SU-DHL-6 (cell line): Measurements from ENCODE around the gene POU5F1.

Experiments
- H2AFZ ChIP-seq: fragments of 200-600 bp; sonication (generic); 2 replicates; pipeline ENCODE4 v1.6.1; 2014; ENCODE audit warnings: low read depth, mild to moderate bottlenecking, moderate library complexity, mixed read lengths, antibody characterized with exemption, low read length; ENCODE audit not compliant: severe bottlenecking
- H3F3A ChIP-seq: fragments of 200-600 bp; shearing (Covaris generic); 2 replicates; pipeline ENCODE4 v1.6.0; 2016; ENCODE audit warnings: antibody characterized with exemption, mild to moderate bottlenecking; ENCODE audit not compliant: insufficient read depth
- H3K27ac ChIP-seq: fragments of 200-600 bp; sonication (generic); 2 replicates; pipeline ENCODE4 v1.5.1; 2016; ENCODE audit warnings: low read depth, mild to moderate bottlenecking, low read length, moderate library complexity, mixed read lengths
- H3K27me3 ChIP-seq: fragments of 200-600 bp; sonication (generic), shearing (Covaris generic); 2 replicates; pipeline ENCODE4 v1.6.0; 2014; ENCODE audit warnings: mild to moderate bottlenecking, low read length
- H3K36me3 ChIP-seq: fragments of 200-600 bp; sonication (generic); 2 replicates; pipeline ENCODE4 v1.6.1; 2014; ENCODE audit warnings: mild to moderate bottlenecking, low read length, mixed read lengths
- H3K4me2 ChIP-seq: fragments of 300-600, 200-600 bp; shearing (Covaris generic), sonication (generic); 2 replicates; pipeline ENCODE4 v1.6.0; 2014; ENCODE audit warnings: low read length, low read depth, mild to moderate bottlenecking; ENCODE audit not compliant: poor library complexity, severe bottlenecking
- H3K4me3 ChIP-seq: fragments of 200-600 bp; sonication (generic); 2 replicates; pipeline ENCODE4 v1.5.1; 2014; ENCODE audit warnings: antibody characterized with exemption, low read length, mild to moderate bottlenecking, mixed read lengths; ENCODE audit not compliant: insufficient read depth, poor library complexity, severe bottlenecking
- H3K79me2 ChIP-seq: fragments of 200-600 bp; sonication (generic); 2 replicates; pipeline ENCODE4 v1.6.1; 2014; ENCODE audit warnings: mild to moderate bottlenecking, low read length, moderate library complexity; ENCODE audit not compliant: insufficient read depth
- H3K9ac ChIP-seq: fragments of 200-600 bp; sonication (generic); 2 replicates; pipeline ENCODE4 v1.7.0; 2014; ENCODE audit warnings: mild to moderate bottlenecking, low read length
- H3K9me2 ChIP-seq: fragments of 200-600 bp; sonication (generic); replicated peaks from 2 replicates; pipeline ENCODE4 v1.6.1; 2014; ENCODE audit warnings: low read length; ENCODE audit not compliant: insufficient read depth
- H3K9me3 ChIP-seq: fragments of 200-600 bp; sonication (generic); 2 replicates; pipeline ENCODE4 v1.6.1; 2014; ENCODE audit warnings: low read length, mixed read lengths; ENCODE audit not compliant: insufficient read depth
- H4K20me1 ChIP-seq: fragments of 200-600 bp; sonication (generic); 2 replicates; pipeline ENCODE4 v1.6.1; 2014; ENCODE audit warnings: low read depth, mild to moderate bottlenecking, antibody characterized with exemption, low read length, moderate library complexity, mixed read lengths
- CTCF ChIP-seq: fragments of 200-600 bp; sonication (generic); IDR thresholded peaks from one replicate; pipeline ENCODE4 v1.5.1; 2017; ENCODE audit warnings: antibody characterized with exemption, mild to moderate bottlenecking, low read length, moderate library complexity; ENCODE audit not compliant: insufficient read depth, poor library complexity, severe bottlenecking
- EZH2phosphoT487 ChIP-seq: fragments of 200-600 bp; sonication (generic), shearing (Covaris generic); conservative IDR thresholded peaks from 2 replicates; pipeline ENCODE4 v1.6.1; 2018; ENCODE audit warnings: mild to moderate bottlenecking, antibody characterized with exemption, low read length, moderate library complexity, mixed read lengths

Gene POU5F1

DNA sequence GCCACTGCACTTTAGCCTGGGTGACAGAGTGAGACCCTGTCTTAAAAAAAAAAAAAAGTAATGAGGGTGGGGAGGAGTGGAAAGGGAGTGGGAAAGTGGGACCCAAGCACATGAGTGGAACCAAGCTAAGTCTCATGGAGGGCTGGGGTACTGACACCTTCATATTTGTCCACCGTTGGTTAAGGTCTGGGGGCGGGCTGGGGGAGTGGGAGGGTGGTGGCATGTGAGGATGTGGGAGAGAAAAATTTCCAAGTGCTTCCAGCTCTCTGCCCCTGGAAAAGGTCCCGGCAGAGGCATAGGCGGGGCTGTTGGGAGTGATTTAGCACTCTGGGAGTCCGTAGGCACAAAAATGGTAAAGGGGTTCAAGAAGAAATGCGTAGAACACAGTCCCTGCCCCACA lies 37.7 kb downstream of the POU5F1 start:
- Histone ChIP-seq H2AFZ (no peak overlapping the region), H3K4me3 (no peak overlapping the region), H3K79me2 (no peaks in the 10 kb centered on the region), H3K36me3 (no peaks in the 10 kb centered on the region), H3K9ac (no peak overlapping the region), H3K9me3 (no peaks in the 10 kb centered on the region), H3F3A (no peaks in the 10 kb centered on the region), H3K9me2 (no peaks in the 10 kb centered on the region), H3K27me3 (no peaks in the 10 kb centered on the region), H3K4me2 (no peak overlapping the region), H4K20me1 (no peaks in the 10 kb centered on the region), H3K27ac (no peak overlapping the region)
- no peak for TF ChIP-seq CTCF
- no peak for TF ChIP-seq EZH2phosphoT487

- Histone ChIP-seq H3K9me2 (no peaks in the 10 kb centered on the region), H4K20me1 (no peaks in the 10 kb centered on the region), H3K27me3 (no peaks in the 10 kb centered on the region), H3K9me3 (no peaks in the 10 kb centered on the region), H3K27ac (no peak overlapping the region), H3K4me2 (no peak overlapping the region), H3K36me3 (no peaks in the 10 kb centered on the region), H3F3A (no peaks in the 10 kb centered on the region), H3K79me2 (no peaks in the 10 kb centered on the region), H3K9ac (no peak overlapping the region), H2AFZ (no peak overlapping the region), H3K4me3 (no peak overlapping the region)
- TF ChIP-seq EZH2phosphoT487 (no peak), CTCF (no peak)
Observed at GRCh38 chr6:31131595-31131994, 38.9 kb downstream of the POU5F1 start.

GRCh38 chr6:31130751-31131150 lies 39.7 kb downstream of the POU5F1 start:
- no peak for TF ChIP-seq CTCF
- TF ChIP-seq EZH2phosphoT487: no peak
- Histone ChIP-seq H3K27ac (no peak overlapping the region), H3F3A (no peaks in the 10 kb centered on the region), H3K27me3 (no peaks in the 10 kb centered on the region), H3K4me3 (no peak overlapping the region), H3K4me2 (no peak overlapping the region), H3K36me3 (no peaks in the 10 kb centered on the region), H3K9ac (no peak overlapping the region), H3K9me3 (no peaks in the 10 kb centered on the region), H2AFZ (no peak overlapping the region), H3K79me2 (no peaks in the 10 kb centered on the region), H3K9me2 (no peaks in the 10 kb centered on the region), H4K20me1 (no peaks in the 10 kb centered on the region)

DNA sequence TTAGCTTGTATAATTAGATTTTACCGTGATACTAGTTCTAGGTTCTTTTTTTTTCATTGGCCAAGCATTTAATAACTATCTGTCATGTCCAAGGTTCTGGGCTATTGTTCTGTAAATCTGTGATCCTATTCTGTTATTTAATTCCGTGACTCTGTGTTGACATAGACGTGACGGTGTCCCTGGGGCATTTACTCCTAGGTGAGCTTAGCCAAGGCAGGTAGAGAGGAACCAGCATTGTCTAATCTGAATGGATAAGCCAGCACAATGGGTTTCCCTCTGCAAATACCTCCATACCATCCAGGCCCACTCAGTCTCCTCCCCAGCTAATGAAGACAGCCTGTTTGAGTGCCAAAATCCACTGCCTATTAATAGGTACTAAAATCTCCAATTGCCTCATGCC lies 41.4 kb downstream of the POU5F1 start:
- Histone ChIP-seq H3K79me2 (no peaks in the 10 kb centered on the region), H3K4me3 (no peak overlapping the region)
- TF ChIP-seq CTCF (no peak), EZH2phosphoT487 (no peak)

More for the DNA sequence above, 41.4 kb downstream of the POU5F1 start:
- Histone ChIP-seq H3K4me2 (no peak overlapping the region), H3K9me3 (no peaks in the 10 kb centered on the region), H3K9ac (no peak overlapping the region), H3K36me3 (no peaks in the 10 kb centered on the region), H3F3A (no peaks in the 10 kb centered on the region), H4K20me1 (no peaks in the 10 kb centered on the region), H3K9me2 (no peaks in the 10 kb centered on the region), H2AFZ (no peak overlapping the region), H3K27me3 (no peaks in the 10 kb centered on the region), H3K27ac (no peak overlapping the region)
